Lower lobe of right lung (tissue), 2 donors: ENCODE results near the gene EEF1E1. TPM values are rescaled to one million over a fixed set of nuclear protein-coding genes. Genes with fewer than 3 reads are reported as not detected.

ENCODE experiments used
- ATAC-seq, 2 donors: fragments of 200-7000 bp; cut with Tn5 transposase; one replicate each; pipeline ENCODE4 v1.9.1; 2020 to 2022; ENCODE audit warnings: mild to moderate bottlenecking in 2 of 2, moderate library complexity in 2 of 2
- DNase-seq: peaks from one replicate; pipeline ENCODE4 v3.0.0-alpha.2; 2020
- H3K27ac ChIP-seq: fragments of 200-600 bp; one replicate; pipeline ENCODE4 v1.8.0; 2022
- H3K27me3 ChIP-seq: fragments of 200-600 bp; one replicate; pipeline ENCODE4 v1.8.0; 2022; ENCODE audit warnings: low read depth
- H3K36me3 ChIP-seq: fragments of 200-600 bp; one replicate; pipeline ENCODE4 v1.8.0; 2022; ENCODE audit warnings: mild to moderate bottlenecking
- H3K4me1 ChIP-seq: fragments of 200-600 bp; one replicate; pipeline ENCODE4 v1.8.0; 2022
- H3K4me3 ChIP-seq: fragments of 200-600 bp; one replicate; pipeline ENCODE4 v1.8.0; 2022; ENCODE audit warnings: mild to moderate bottlenecking
- H3K9me3 ChIP-seq: fragments of 200-600 bp; one replicate; pipeline ENCODE4 v1.8.0; 2022
- intact Hi-C: fragments of 100-400 bp; cut with DNase I; formaldehyde crosslinking; loops from one replicate; pipeline ENCODE4 v1.11.0; 2022
- total RNA-seq: library from RNA; stranded (reverse); fragmentation: NEBNext Ultra II Directional; extraction: Animal tissue kit (Norgen Biotek cat#: 25700); gene quantifications from one replicate; pipeline ENCODE4 v1.2.1, GENCODE V29; 2021
- TF ChIP-seq, protein P1 (sequence below): fragments of 200-600 bp; IDR thresholded peaks from one replicate; pipeline ENCODE4 v1.8.0; 2022; ENCODE audit warnings: antibody characterized with exemption, mild to moderate bottlenecking
- donor health status: DM: no; HTN: yes; CAD: no; lungs with severe emphysema.

EEF1E1 gene
- total RNA-seq, 1 donor from 2014 or later: 16.7 TPM

DNA sequence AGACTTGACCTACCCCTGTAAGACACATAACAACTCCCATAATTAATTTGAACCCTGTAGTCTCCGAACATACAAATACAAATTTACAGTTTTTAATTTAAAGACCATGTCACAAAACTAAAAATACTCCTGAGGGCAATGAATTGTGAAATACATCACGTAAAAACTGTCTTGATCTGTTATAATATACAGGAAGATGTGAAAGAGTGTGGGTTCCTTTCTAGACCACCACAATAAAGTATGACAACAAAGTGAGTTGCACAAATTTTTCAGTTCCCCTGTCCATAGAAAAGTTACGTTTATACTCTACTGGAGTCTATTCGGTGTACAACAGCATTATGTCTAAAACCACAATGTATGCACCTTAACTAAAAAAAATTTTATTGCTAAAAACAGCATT, 27.2 kb downstream of the EEF1E1 start:
- intact Hi-C loops: no loop called here
- Histone ChIP-seq H3K4me1 (peaks cover 3% of the 10 kb centered on the region), H3K4me3 (no peak overlapping the region), H3K9me3 (no peaks in the 10 kb centered on the region), H3K27ac (no peak overlapping the region), H3K27me3 (no peaks in the 10 kb centered on the region), H3K36me3 (no peaks in the 10 kb centered on the region)
- ATAC-seq (no peak), DNase-seq (no peak)
- TF ChIP-seq, protein P1, sequence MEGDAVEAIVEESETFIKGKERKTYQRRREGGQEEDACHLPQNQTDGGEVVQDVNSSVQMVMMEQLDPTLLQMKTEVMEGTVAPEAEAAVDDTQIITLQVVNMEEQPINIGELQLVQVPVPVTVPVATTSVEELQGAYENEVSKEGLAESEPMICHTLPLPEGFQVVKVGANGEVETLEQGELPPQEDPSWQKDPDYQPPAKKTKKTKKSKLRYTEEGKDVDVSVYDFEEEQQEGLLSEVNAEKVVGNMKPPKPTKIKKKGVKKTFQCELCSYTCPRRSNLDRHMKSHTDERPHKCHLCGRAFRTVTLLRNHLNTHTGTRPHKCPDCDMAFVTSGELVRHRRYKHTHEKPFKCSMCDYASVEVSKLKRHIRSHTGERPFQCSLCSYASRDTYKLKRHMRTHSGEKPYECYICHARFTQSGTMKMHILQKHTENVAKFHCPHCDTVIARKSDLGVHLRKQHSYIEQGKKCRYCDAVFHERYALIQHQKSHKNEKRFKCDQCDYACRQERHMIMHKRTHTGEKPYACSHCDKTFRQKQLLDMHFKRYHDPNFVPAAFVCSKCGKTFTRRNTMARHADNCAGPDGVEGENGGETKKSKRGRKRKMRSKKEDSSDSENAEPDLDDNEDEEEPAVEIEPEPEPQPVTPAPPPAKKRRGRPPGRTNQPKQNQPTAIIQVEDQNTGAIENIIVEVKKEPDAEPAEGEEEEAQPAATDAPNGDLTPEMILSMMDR: no peak

DNA sequence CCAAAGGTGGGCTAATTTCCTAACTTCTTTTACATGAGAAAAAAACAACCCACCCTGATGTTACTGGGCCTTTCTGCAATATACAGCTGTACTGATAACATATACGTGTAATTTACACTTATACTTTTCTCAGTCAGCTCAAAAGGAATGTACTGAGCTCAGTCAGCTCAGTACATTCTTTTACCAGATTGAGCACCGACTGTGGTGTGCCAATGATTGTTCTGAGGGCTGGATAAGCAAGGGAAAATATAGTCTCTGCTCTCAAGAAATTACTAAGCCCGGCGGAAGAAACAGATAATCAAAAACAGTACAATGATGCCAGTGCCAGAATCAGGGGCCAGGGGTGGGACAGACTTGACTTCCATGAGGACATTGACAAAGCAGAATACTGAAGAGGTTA, 28.1 kb downstream of the EEF1E1 start:
- TF ChIP-seq, protein P1: no peak
- intact Hi-C loops: no loop called here
- Histone ChIP-seq H3K4me1 (no peaks in the 10 kb centered on the region), H3K36me3 (no peaks in the 10 kb centered on the region), H3K27ac (no peak overlapping the region), H3K27me3 (no peaks in the 10 kb centered on the region), H3K9me3 (no peaks in the 10 kb centered on the region), H3K4me3 (no peak overlapping the region)
- no peak for DNase-seq
- no peak for ATAC-seq

DNA sequence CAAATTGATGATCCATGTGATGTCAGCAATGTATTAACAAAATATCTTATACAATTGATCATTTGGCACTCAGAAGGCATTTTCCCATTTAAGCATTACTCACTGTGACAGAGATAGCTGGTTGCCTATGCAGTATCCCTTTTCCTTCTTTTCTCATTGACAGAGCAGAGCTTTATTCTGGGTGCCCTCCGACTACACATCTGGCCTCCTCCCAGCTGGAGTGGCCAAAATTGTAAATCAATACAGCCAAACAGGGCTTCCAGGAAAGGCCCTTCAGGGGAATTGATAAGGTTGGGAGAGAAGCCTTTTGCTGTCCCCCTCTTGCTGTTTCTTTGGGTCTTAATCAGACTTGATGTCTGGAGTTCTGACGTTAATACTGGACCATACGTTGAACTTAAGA, 28.6 kb downstream of the EEF1E1 start:
- TF ChIP-seq, protein P1: no peak
- intact Hi-C loops: no loop called here
- H3K9me3 ChIP-seq: no peaks in the 10 kb centered on the region
- ATAC-seq (no peak), DNase-seq (no peak)
- no peaks in the 10 kb centered on the region for H3K27me3 ChIP-seq
- H3K4me1 ChIP-seq: no peaks in the 10 kb centered on the region
- H3K27ac ChIP-seq: no peak overlapping the region
- no peak overlapping the region for H3K4me3 ChIP-seq
- H3K36me3 ChIP-seq: no peaks in the 10 kb centered on the region

DNA sequence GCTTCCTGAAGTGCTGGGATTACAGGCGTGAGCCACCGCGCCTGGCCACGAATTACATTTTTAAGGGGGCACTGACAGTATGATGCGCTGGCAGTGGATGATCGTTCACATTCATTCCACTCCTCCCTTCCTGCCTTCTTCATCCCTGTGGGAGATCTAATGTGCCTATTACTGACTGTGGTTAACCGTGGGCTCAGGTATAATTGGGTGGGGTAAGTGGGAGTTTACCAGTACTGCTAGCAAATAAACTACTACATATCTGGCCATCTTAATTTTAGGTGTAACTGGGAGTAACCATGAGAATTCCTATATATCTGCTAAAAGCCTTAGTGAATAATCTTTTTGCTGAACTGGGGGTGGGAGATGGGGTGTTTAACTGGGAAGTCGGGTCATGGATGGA, 31.6 kb downstream of the EEF1E1 start:
- Histone ChIP-seq H3K27ac (no peak overlapping the region), H3K27me3 (no peaks in the 10 kb centered on the region), H3K4me3 (no peak overlapping the region), H3K4me1 (no peaks in the 10 kb centered on the region), H3K36me3 (no peaks in the 10 kb centered on the region), H3K9me3 (no peaks in the 10 kb centered on the region)
- TF ChIP-seq, protein P1: no peak
- intact Hi-C loops: no loop called here
- ATAC-seq (no peak), DNase-seq (no peak)

DNA sequence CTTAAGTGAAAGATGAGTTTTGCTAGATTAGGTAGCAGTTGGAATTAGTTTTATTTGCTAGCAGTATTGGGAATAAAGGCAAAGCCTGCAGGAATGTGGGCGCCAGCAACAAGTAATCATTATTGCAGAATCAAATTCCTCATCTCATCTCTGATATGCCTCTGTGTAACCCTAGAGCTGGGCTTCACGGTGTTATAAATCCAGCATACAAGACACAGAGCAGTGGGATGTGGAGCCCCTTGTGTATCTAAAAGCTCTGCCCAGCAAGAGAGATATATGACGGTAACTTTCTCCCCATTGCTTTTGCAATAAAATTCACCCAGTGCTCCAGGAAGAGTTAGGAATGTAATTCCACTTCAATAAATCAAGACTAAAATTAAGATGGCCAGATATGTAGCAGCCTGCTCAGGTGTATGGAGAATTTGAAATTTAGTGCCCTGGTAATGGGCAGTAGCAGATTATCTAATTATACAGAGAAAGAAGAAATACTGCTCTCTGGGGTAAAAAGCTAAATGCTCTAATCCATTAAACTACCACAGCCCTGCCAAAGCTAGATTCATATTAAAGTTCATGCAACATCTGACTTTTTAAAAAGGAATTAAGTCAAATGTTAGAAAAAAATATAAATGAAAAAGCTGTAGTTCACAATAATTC, 32.6 kb downstream of the EEF1E1 start:
- DNase-seq (no peak), ATAC-seq (no peak)
- Histone ChIP-seq H3K27me3 (no peaks in the 10 kb centered on the region), H3K36me3 (no peaks in the 10 kb centered on the region), H3K4me3 (no peak overlapping the region), H3K27ac (no peak overlapping the region), H3K9me3 (no peaks in the 10 kb centered on the region), H3K4me1 (peaks cover 5% of the 10 kb centered on the region)
- TF ChIP-seq, protein P1: no peak
- intact Hi-C loops: no loop called here

DNA sequence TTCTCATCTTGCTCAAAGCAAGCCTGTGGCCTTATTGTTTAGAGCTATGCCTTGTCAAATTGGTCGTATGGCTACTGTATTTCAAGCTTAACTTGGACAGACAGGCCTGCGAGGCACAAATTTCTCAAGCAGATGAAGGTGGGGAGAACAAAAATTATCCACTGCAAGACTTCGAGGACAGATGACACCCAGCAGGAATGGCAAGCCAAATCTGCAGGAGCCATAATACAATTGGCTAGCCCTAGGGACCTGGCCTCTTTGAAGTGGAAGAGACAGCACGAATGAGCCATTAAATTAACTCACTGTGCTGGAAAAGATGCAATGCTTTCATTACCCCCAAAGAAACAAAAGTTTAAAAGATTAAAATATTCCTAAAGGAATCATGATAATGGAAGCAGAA, 33.2 kb downstream of the EEF1E1 start:
- Histone ChIP-seq H3K36me3 (no peaks in the 10 kb centered on the region), H3K4me1 (peaks cover 7% of the 10 kb centered on the region), H3K27me3 (no peaks in the 10 kb centered on the region), H3K4me3 (no peak overlapping the region), H3K27ac (no peak overlapping the region), H3K9me3 (no peaks in the 10 kb centered on the region)
- ATAC-seq (no peak), DNase-seq (no peak)
- intact Hi-C loops: no loop called here
- TF ChIP-seq, protein P1: no peak
